ENCODE measurements around the gene TAF9B. TPM values are rescaled to one million over a fixed set of nuclear protein-coding genes. Genes with fewer than 3 reads are reported as not detected.
"Not testable (repeated sequence)": the region's sequence is repeated elsewhere in the genome, so short reads cannot be mapped to it uniquely, and the experiment has no call there.

TAF9B gene
- total RNA-seq, 4 donors from 2014 or later = 16.3 to 24.0 (median 18.5) TPM

DNA sequence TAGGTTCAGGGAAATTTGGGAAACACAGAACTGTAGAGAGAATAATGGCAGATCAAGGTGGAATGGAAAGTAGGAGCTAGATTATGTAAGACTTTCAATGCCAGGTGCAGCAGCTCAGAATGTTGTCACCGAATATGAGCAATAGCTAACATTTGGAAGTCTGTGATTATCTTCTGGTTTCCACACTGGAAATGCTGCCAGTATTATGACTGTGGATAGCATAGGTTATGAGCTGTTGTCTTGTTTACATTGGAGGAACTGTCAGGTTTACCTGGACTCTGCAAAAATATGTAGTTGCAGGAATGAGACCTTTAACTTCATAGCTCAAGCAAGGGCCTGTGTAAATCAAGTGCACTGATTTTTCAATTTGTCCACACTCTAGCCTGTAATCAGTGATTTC, 26.0 kb upstream of the TAF9B start:
- Histone ChIP-seq H3K27ac (no peak overlapping the region), H3K27me3 (no peaks in the 10 kb centered on the region), H3K36me3 (no peaks in the 10 kb centered on the region), H3K4me1 (no peaks in the 10 kb centered on the region), H3K4me3 (no peak overlapping the region), H3K9me3 (no peaks in the 10 kb centered on the region)
- no peak for ATAC-seq
- intact Hi-C loops (cut with DNase I; ENCODE audit: low total_unique reads) = no loop called here
- DNase-seq = no peak
- TF ChIP-seq, protein P1, sequence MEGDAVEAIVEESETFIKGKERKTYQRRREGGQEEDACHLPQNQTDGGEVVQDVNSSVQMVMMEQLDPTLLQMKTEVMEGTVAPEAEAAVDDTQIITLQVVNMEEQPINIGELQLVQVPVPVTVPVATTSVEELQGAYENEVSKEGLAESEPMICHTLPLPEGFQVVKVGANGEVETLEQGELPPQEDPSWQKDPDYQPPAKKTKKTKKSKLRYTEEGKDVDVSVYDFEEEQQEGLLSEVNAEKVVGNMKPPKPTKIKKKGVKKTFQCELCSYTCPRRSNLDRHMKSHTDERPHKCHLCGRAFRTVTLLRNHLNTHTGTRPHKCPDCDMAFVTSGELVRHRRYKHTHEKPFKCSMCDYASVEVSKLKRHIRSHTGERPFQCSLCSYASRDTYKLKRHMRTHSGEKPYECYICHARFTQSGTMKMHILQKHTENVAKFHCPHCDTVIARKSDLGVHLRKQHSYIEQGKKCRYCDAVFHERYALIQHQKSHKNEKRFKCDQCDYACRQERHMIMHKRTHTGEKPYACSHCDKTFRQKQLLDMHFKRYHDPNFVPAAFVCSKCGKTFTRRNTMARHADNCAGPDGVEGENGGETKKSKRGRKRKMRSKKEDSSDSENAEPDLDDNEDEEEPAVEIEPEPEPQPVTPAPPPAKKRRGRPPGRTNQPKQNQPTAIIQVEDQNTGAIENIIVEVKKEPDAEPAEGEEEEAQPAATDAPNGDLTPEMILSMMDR (IDR thresholded peaks at IDR 0.05 in 4 of 5, conservative IDR thresholded peaks at IDR 0.05 in 1 of 5) = no peak
- no peak for TF ChIP-seq POLR2A (IDR thresholded peaks at IDR 0.05)
- in situ Hi-C loops (cut with MboI; ENCODE audit: low sequenced_read_pairs in 4 of 4) = no loop called here

DNA sequence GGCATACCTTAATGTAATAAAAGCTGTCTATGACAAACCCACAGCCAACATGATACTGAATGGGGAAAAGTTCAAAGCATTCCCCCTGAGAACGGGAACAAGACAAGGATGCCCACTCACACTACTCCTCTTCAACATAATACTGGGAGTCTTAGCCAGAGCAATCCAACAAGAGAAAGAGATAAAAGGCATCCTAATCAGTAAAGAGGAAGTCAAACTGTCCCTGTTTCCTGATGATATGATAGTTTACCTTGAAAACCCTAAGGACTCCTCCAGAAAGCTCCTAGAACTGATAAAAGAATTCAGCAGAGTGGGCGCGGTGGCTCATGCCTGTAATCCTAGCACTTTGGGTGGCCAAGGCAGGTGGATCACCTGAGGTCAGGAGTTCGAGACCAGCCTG, 23.7 kb upstream of the TAF9B start:
- H3K36me3 ChIP-seq; H3K27ac ChIP-seq; H3K9me3 ChIP-seq; DNase-seq; H3K27me3 ChIP-seq; H3K4me3 ChIP-seq; intact Hi-C loops (cut with DNase I; ENCODE audit: low total_unique reads); in situ Hi-C loops (cut with MboI; ENCODE audit: low sequenced_read_pairs in 4 of 4); H3K4me1 ChIP-seq; ATAC-seq: not testable (repeated sequence)

DNA sequence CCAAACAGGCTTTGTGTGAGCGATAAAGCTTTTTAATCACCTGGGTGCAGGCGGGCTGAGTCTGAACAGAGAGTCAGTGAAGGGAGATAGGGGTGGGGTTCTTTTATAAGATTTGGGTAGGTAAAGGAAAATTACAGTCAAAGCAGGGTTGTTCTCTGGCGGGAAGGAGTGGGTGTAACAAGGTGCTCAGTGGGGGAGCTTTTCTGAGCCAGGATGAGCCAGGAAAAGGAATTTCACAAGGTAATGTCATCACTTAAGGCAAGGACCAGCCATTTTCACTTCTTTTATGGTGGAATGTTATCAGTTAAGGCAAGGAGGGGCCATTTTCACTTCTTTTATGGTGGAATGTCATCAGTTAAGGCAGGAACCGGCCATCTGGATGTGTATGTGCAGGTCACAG, 21.3 kb upstream of the TAF9B start:
- H3K27ac ChIP-seq; in situ Hi-C loops (cut with MboI; ENCODE audit: low sequenced_read_pairs in 4 of 4); H3K4me1 ChIP-seq; ATAC-seq; H3K4me3 ChIP-seq; DNase-seq; H3K9me3 ChIP-seq; intact Hi-C loops (cut with DNase I; ENCODE audit: low total_unique reads); H3K36me3 ChIP-seq; H3K27me3 ChIP-seq: not testable (repeated sequence)

DNA sequence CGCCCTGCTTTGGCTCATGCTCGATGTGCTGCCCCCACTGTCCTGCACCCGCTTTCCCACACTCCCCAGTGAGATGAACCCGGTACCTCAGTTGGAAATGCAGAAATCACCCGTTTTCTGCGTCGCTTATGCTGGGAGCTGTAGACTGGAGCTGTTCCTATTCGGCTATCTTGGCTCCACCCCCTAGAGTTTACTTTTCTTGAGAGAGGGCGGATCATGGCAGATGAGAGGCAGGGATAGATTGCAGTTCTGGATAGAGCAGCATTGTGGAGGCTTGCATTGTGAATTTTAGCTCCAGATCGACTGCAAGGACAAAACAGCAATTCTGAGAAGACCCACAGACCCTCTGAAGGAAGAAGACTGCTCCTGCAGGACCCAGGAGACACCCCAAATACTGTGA, 18.4 kb upstream of the TAF9B start:
- H3K4me3 ChIP-seq; H3K27me3 ChIP-seq; H3K4me1 ChIP-seq; DNase-seq; H3K9me3 ChIP-seq; H3K27ac ChIP-seq; H3K36me3 ChIP-seq; in situ Hi-C loops (cut with MboI; ENCODE audit: low sequenced_read_pairs in 4 of 4); ATAC-seq; intact Hi-C loops (cut with DNase I; ENCODE audit: low total_unique reads): not testable (repeated sequence)

DNA sequence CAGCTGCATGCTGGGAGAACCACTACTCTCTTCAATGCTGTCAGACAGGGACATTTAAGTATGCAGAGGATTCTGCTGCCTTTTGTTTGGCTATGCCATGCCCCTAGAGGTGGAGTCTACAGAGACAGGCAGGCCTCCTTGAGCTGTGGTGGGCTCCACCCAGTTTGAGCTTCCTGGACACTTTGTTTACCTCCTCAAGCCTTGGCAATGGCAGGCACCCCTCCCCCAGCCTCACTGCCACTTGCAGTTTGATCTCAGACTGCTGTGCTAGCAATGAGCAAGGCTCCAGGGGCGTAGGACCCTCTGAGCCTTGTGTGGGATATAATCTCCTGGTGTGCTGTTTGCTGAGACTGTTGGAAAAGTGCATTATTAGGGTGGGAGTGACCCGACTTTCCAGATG, 17.9 kb upstream of the TAF9B start:
- H3K27me3 ChIP-seq; H3K4me3 ChIP-seq; H3K36me3 ChIP-seq; intact Hi-C loops (cut with DNase I; ENCODE audit: low total_unique reads); H3K27ac ChIP-seq; H3K4me1 ChIP-seq; ATAC-seq; H3K9me3 ChIP-seq; DNase-seq; in situ Hi-C loops (cut with MboI; ENCODE audit: low sequenced_read_pairs in 4 of 4): not testable (repeated sequence)

DNA sequence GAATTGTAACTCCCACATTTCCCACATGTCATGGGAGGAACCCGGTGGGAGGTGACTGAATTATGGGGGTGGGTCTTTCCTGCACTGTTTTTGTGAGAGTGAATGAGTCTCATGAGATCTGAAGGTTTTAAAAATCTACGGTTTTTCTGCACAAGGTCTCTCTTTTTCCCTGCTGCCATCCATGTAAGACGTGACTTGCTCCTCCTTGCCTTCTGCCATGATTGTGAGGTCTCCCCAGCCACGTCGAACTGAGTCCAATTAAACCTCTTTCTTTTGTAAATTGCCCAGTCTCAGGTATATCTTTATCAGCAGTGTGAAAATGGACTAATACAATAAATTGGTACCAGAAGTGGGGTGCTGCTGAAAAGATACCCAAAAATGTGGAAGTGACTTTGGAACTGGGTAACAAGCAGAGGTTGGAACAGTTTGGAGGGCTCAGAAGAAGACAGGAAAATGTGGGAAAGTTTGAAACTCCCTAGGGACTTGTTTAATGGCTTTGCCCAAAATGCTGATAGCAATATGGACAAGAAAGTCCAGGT, 7.6 kb upstream of the TAF9B start:
- H3K4me3 ChIP-seq; H3K27ac ChIP-seq; H3K27me3 ChIP-seq; H3K4me1 ChIP-seq; ATAC-seq; intact Hi-C loops (cut with DNase I; ENCODE audit: low total_unique reads); in situ Hi-C loops (cut with MboI; ENCODE audit: low sequenced_read_pairs in 4 of 4); H3K36me3 ChIP-seq; H3K9me3 ChIP-seq; DNase-seq: not testable (repeated sequence)

DNA sequence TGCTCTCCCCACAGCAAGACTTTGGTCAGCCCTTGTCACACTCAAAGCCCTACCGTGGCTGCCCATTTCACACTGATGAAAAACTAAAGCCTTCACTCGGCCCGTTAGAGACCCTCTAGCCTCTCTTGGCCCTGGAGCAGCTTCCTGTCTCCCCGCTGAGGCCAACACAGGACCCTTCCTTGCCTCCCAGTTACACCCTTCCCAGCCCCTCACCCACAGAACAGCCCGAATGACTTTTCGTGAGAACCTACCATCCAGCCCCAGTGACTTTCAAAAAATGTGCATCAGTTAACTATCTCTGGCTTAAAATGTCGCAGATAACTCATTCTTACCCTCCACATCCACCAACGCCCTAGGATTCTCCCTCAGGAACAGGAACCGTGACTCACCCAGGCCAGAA, 756 bp upstream of the TAF9B start:
- H3K27ac ChIP-seq = no peak overlapping the region
- H3K9me3 ChIP-seq = no peaks in the 10 kb centered on the region
- peak overlapping the region in 1 of 4 donors; percentile 77 for H3K4me3 ChIP-seq
- H3K4me1 ChIP-seq = no peaks in the 10 kb centered on the region
- DNase-seq = no peak
- ATAC-seq = no peak
- intact Hi-C loops (cut with DNase I; ENCODE audit: low total_unique reads) (no loop called here), in situ Hi-C loops (cut with MboI; ENCODE audit: low sequenced_read_pairs in 4 of 4) (no loop called here)
- no peaks in the 10 kb centered on the region for H3K36me3 ChIP-seq
- TF ChIP-seq, protein P1 (IDR thresholded peaks at IDR 0.05 in 4 of 5, conservative IDR thresholded peaks at IDR 0.05 in 1 of 5) = no peak
- TF ChIP-seq POLR2A (IDR thresholded peaks at IDR 0.05) = no peak
- peaks cover 0 to 2% (median 0%) of the 10 kb centered on the region in 3 donors for H3K27me3 ChIP-seq
